ENCODE measurements around the gene ZFP92.

ZFP92 gene

GRCh38 chrX:153441296-153441695 is 30.0 kb downstream of the ZFP92 start:
- DNase-seq = no peak

- DNase-seq = no peak
These were observed 30.7 kb downstream of the ZFP92 start for GRCh38 chrX:153441981-153442380.

- no peak for DNase-seq
These were observed 31.2 kb downstream of the ZFP92 start for GRCh38 chrX:153442463-153442862.

GRCh38 chrX:153443476-153444332 is 32.4 kb downstream of the ZFP92 start:
- no peak for DNase-seq

GRCh38 chrX:153444333-153445011 is 33.2 kb downstream of the ZFP92 start:
- no peak for DNase-seq

- no peak for DNase-seq
These were observed 34.0 kb downstream of the ZFP92 start for GRCh38 chrX:153445106-153445855.

GRCh38 chrX:153445856-153446635 is 34.8 kb downstream of the ZFP92 start, which contains the start of gene TREX2:
Gene TREX2, minus strand, starts transcription at chrX:153446056. Its CDS starts 626 bp downstream, at chrX:153445430.
- no peak for DNase-seq

GRCh38 chrX:153446636-153446936 is 35.3 kb downstream of the ZFP92 start:
- DNase-seq = no peak

- no peak for DNase-seq
These were observed 35.8 kb downstream of the ZFP92 start for GRCh38 chrX:153446950-153447580.

- no peak for DNase-seq
These were observed 36.3 kb downstream of the ZFP92 start for GRCh38 chrX:153447581-153447960.

- DNase-seq = no peak
These were observed 37.5 kb downstream of the ZFP92 start for GRCh38 chrX:153448556-153449367.

GRCh38 chrX:153449368-153450113 is 38.3 kb downstream of the ZFP92 start:
- no peak for DNase-seq

- DNase-seq = no peak
These were observed 39.1 kb downstream of the ZFP92 start for GRCh38 chrX:153450114-153450948.

GRCh38 chrX:153450949-153451277 is 39.6 kb downstream of the ZFP92 start:
- no peak for DNase-seq

- no peak for DNase-seq
These were observed 43.8 kb downstream of the ZFP92 start for GRCh38 chrX:153454901-153455550.

- no peak for DNase-seq
These were observed 44.3 kb downstream of the ZFP92 start for GRCh38 chrX:153455571-153455970.

- no peak for DNase-seq
These were observed 44.9 kb downstream of the ZFP92 start for GRCh38 chrX:153456161-153456560.

GRCh38 chrX:153456704-153457103 is 45.4 kb downstream of the ZFP92 start:
- no peak for DNase-seq

- DNase-seq = no peak
These were observed 46.0 kb downstream of the ZFP92 start for GRCh38 chrX:153457136-153457825.

Measured in stimulated activated CD4-positive, alpha-beta T cell treated with anti-CD3 and anti-CD28 coated beads, Interleukin-4, amount 100 ng/mL, for 1 hour (primary cell).